Loucy (cell line): ENCODE results near the gene TMEM270.
"Not testable (repeated sequence)": the region's sequence is repeated elsewhere in the genome, so short reads cannot be mapped to it uniquely, and the experiment has no call there.

Experiments used
- H2AFZ ChIP-seq: fragments of 200-600 bp; sonication (generic); 2 replicates; pipeline ENCODE4 v1.6.0; 2016; ENCODE audit warnings: antibody characterized with exemption, mild to moderate bottlenecking, low read length, moderate library complexity
- H3F3A ChIP-seq: fragments of 200-600 bp; 2 replicates; pipeline ENCODE4 v1.6.0; 2016; ENCODE audit warnings: antibody characterized with exemption, low read depth, mild to moderate bottlenecking
- H3K27me3 ChIP-seq: fragments of 200-600 bp; sonication (generic); 2 replicates; pipeline ENCODE4 v1.6.1; 2014; ENCODE audit warnings: low read length, mild to moderate bottlenecking; ENCODE audit not compliant: insufficient read depth, poor library complexity, severe bottlenecking
- H3K36me3 ChIP-seq: fragments of 200-600 bp; sonication (generic); 2 replicates; pipeline ENCODE4 v1.6.1; 2016; ENCODE audit warnings: low read length; ENCODE audit not compliant: insufficient read depth
- H3K4me1 ChIP-seq: fragments of 200-600 bp; sonication (generic); 2 replicates; pipeline ENCODE4 v1.5.1; 2014; ENCODE audit warnings: low read length, mild to moderate bottlenecking; ENCODE audit not compliant: insufficient read depth, poor library complexity, severe bottlenecking
- H3K4me2 ChIP-seq: fragments of 200-600 bp; sonication (generic); 2 replicates; pipeline ENCODE4 v1.6.0; 2014; ENCODE audit warnings: antibody characterized with exemption, low read length, low read depth, mild to moderate bottlenecking; ENCODE audit not compliant: poor library complexity, severe bottlenecking
- H3K4me3 ChIP-seq: fragments of 200-600 bp; sonication (generic); 2 replicates; pipeline ENCODE4 v1.5.1; 2014; ENCODE audit warnings: low read length, mild to moderate bottlenecking, mixed read lengths; ENCODE audit not compliant: poor library complexity, severe bottlenecking
- H3K79me2 ChIP-seq: fragments of 200-600 bp; sonication (generic); 2 replicates; pipeline ENCODE4 v1.6.1; 2014; ENCODE audit warnings: low read length; ENCODE audit not compliant: insufficient read depth
- H3K9ac ChIP-seq: fragments of 200-600 bp; sonication (generic); 2 replicates; pipeline ENCODE4 v1.6.0; 2014; ENCODE audit warnings: mild to moderate bottlenecking, low read depth, low read length, moderate library complexity; ENCODE audit not compliant: poor library complexity, severe bottlenecking
- H3K9me2 ChIP-seq: fragments of 200-600 bp; sonication (generic); replicated peaks from 2 replicates; pipeline ENCODE4 v1.6.1; 2016; ENCODE audit warnings: low read depth, low read length, mixed read lengths
- H3K9me3 ChIP-seq: fragments of 200-600 bp; sonication (generic); 2 replicates; pipeline ENCODE4 v1.6.1; 2014; ENCODE audit warnings: mild to moderate bottlenecking, antibody characterized with exemption, low read length, low read depth; ENCODE audit not compliant: insufficient read depth
- H4K20me1 ChIP-seq: fragments of 200-600 bp; sonication (generic); 2 replicates; pipeline ENCODE4 v1.6.0; 2014; ENCODE audit warnings: antibody characterized with exemption, low read length, mild to moderate bottlenecking; ENCODE audit not compliant: insufficient read depth, poor library complexity, severe bottlenecking
- EZH2phosphoT487 ChIP-seq: fragments of 200-600 bp; IDR thresholded peaks from 2 replicates; pipeline ENCODE4 v1.6.1; 2018; ENCODE audit warnings: antibody characterized with exemption, mild to moderate bottlenecking, moderate library complexity, borderline replicate concordance
- TF ChIP-seq, protein P1 (sequence below): fragments of 200-600 bp; sonication (generic); conservative IDR thresholded peaks from 2 replicates; pipeline ENCODE4 v1.5.1; 2014; ENCODE audit warnings: mild to moderate bottlenecking, antibody characterized with exemption, low read length

The TMEM270 gene

DNA sequence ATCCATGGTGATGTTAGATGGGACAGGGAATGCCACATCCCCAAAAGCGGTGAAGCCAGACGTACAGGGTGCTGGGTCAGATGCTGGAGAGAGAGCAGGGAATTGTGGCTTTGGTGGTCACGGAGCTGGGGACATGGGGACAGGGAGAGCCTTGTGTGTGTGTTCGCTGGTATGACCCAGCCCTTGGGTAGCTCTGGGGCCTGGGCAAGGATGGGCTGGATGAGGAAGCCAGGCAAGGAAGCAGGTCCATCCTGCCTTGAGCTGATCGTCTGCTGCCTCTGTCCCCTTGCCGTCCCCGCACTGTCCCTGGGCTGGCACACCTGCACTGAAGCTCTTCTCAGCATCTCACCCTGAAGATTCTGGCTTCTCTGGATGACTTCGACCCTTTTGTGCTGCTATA, 45.5 kb upstream of the TMEM270 start:
- H3K4me1 ChIP-seq, result no peaks in the 10 kb centered on the region
- H4K20me1 ChIP-seq, result no peaks in the 10 kb centered on the region
- no peak overlapping the region for H3K9ac ChIP-seq

DNA sequence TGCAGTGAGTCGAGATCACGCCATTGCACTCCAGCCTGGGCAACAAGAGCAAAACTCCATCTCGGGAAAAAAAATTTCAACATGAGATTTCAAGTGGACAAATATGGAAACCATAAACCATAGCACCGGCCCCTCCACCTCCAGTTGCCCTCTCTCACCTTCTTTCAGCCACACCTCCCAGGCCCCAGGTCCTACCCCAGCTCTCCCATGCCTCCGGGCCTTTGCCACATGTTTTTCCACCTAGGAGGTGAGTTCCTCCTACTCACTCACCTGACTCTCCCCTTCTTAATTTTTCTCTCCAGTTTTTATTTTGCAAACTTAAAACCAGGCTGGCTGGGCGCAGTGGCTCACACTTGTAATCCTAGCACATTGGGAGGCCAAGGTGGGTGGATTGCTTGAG, 43.8 kb upstream of the TMEM270 start:
- no peaks in the 10 kb centered on the region for H3K36me3 ChIP-seq
- no peak overlapping the region for H3K4me3 ChIP-seq
- no peak overlapping the region for H3K4me2 ChIP-seq
- no peaks in the 10 kb centered on the region for H3K79me2 ChIP-seq
- H4K20me1 ChIP-seq, result no peaks in the 10 kb centered on the region
- H3K27me3 ChIP-seq, result no peaks in the 10 kb centered on the region
- H3K4me1 ChIP-seq, result no peaks in the 10 kb centered on the region
- no peaks in the 10 kb centered on the region for H3F3A ChIP-seq
- H2AFZ ChIP-seq, result no peak overlapping the region
- no peak overlapping the region for H3K9ac ChIP-seq
- TF ChIP-seq, protein P1, sequence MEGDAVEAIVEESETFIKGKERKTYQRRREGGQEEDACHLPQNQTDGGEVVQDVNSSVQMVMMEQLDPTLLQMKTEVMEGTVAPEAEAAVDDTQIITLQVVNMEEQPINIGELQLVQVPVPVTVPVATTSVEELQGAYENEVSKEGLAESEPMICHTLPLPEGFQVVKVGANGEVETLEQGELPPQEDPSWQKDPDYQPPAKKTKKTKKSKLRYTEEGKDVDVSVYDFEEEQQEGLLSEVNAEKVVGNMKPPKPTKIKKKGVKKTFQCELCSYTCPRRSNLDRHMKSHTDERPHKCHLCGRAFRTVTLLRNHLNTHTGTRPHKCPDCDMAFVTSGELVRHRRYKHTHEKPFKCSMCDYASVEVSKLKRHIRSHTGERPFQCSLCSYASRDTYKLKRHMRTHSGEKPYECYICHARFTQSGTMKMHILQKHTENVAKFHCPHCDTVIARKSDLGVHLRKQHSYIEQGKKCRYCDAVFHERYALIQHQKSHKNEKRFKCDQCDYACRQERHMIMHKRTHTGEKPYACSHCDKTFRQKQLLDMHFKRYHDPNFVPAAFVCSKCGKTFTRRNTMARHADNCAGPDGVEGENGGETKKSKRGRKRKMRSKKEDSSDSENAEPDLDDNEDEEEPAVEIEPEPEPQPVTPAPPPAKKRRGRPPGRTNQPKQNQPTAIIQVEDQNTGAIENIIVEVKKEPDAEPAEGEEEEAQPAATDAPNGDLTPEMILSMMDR, result no peak
- TF ChIP-seq EZH2phosphoT487, result no peak
- H3K9me2 ChIP-seq, result no peaks in the 10 kb centered on the region
- no peaks in the 10 kb centered on the region for H3K9me3 ChIP-seq

More for the DNA sequence above, 45.5 kb upstream of the TMEM270 start:
- no peak for TF ChIP-seq EZH2phosphoT487
- TF ChIP-seq, protein P1, result no peak
- Histone ChIP-seq H3F3A (no peaks in the 10 kb centered on the region), H3K9me2 (no peaks in the 10 kb centered on the region), H3K4me3 (no peak overlapping the region), H2AFZ (no peak overlapping the region), H3K9me3 (no peaks in the 10 kb centered on the region), H3K4me2 (no peak overlapping the region), H3K27me3 (no peaks in the 10 kb centered on the region), H3K79me2 (no peaks in the 10 kb centered on the region), H3K36me3 (no peaks in the 10 kb centered on the region)

DNA sequence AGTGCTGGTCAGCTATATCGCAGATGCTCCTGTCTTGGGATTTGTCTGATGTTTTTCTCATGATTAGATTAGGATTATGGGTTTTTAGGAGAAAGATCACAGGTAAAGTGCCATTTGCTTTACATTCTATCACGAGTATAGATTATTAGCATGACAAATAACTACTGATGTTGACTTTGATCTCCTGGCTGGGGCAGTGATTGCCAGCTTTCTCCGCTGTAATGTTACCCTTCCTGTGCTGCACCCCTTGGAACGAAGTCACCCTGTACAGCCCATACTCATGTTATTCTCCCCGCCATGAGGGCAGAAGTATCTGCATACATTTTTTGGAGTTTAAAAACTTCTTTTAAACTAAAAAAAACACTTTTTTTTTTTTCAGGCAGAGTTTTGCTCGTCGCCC, 40.9 kb upstream of the TMEM270 start:
- Histone ChIP-seq H2AFZ (no peak overlapping the region), H3K79me2 (no peaks in the 10 kb centered on the region), H3K9me3 (no peaks in the 10 kb centered on the region), H3K27me3 (no peaks in the 10 kb centered on the region), H4K20me1 (no peaks in the 10 kb centered on the region), H3K9ac (no peak overlapping the region), H3K4me2 (no peak overlapping the region), H3K4me1 (no peaks in the 10 kb centered on the region), H3K4me3 (no peak overlapping the region), H3K9me2 (no peaks in the 10 kb centered on the region), H3K36me3 (no peaks in the 10 kb centered on the region), H3F3A (no peaks in the 10 kb centered on the region)
- TF ChIP-seq, protein P1, result no peak
- TF ChIP-seq EZH2phosphoT487, result no peak

DNA sequence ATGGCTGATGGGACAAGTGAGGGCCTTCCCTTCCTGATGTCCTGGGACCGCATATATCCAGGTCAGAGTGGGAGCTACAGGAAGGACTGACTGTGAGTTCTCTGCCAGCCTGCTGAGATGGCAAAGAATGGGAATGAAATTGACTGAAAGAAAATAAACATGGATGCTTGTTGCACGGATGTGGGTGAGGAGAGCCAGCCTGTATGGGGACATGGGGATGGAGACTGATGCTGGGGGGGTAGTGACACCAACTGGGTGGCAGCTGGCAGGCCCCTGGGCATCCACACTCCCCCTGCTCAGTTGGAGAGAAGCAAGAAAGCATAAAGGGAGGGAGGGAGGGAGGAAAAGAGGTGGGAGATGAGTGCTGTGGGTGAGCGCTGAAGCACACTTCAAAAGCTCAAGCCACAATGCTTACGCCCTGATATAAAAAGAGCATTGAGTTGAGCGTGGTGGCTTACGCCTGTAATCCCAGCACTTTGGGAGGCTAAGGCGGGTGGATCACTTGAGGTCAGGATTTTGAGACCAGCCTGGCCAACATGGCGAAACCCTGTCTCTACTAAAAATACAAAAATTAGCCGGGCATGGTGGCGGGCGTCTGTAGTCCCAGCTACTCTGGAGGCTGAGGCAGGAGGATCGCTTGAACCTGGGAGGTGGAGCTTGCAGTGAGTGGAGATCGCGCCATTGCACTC, 39.2 kb upstream of the TMEM270 start:
- not testable (repeated sequence) for H3K9me2 ChIP-seq, H3F3A ChIP-seq, H3K9me3 ChIP-seq, H3K4me3 ChIP-seq, H3K36me3 ChIP-seq, H3K4me2 ChIP-seq, H4K20me1 ChIP-seq, H3K79me2 ChIP-seq, H3K9ac ChIP-seq, H3K27me3 ChIP-seq, H3K4me1 ChIP-seq, H2AFZ ChIP-seq
